Tibial nerve (tissue), 4 donors: ENCODE data around the gene TBC1D4.

Experiments
- CTCF ChIP-seq, 5 experiments: fragments of 200-600 bp in 3 of 5; fragments of 450-650 bp in 2 of 5; sonication (generic) in 3 of 5; IDR thresholded peaks; one replicate each; pipeline ENCODE4 v1.5.1; 2016 to 2019; ENCODE audit warnings: antibody characterized with exemption in 5 of 5, mild to moderate bottlenecking in 3 of 5, moderate library complexity in 2 of 5
- EP300 ChIP-seq, 2 donors: sonication (generic); formaldehyde crosslinking; IDR thresholded peaks; one replicate each; pipeline ENCODE4 v1.6.1; 2017; ENCODE audit warnings: antibody characterized with exemption in 2 of 2, mild to moderate bottlenecking in 1 of 2
- POLR2A ChIP-seq, 2 donors: fragments of 450-650 bp; IDR thresholded peaks; one replicate each; pipeline ENCODE4 v1.6.1; 2017; ENCODE audit warnings: antibody characterized with exemption in 2 of 2, mild to moderate bottlenecking in 2 of 2, moderate library complexity in 2 of 2

- TF ChIP-seq POLR2A (IDR thresholded peaks at IDR 0.05) = no peak
- no peak for TF ChIP-seq CTCF (IDR thresholded peaks at IDR 0.05)
- TF ChIP-seq EP300 (IDR thresholded peaks at IDR 0.05) = no peak
These were observed 11.2 kb upstream of the TBC1D4 start for GRCh38 chr13:75493156-75493555.
